HG03342 (cell line): ENCODE data around the gene GPS1.

ENCODE experiments used
- ATAC-seq: cut with Tn5 transposase; IDR thresholded peaks from one replicate; pipeline ENCODE4 v1.9.1; 2021; ENCODE audit warnings: mild to moderate bottlenecking, moderate library complexity; ENCODE audit not compliant: unreplicated experiment

Gene GPS1

DNA sequence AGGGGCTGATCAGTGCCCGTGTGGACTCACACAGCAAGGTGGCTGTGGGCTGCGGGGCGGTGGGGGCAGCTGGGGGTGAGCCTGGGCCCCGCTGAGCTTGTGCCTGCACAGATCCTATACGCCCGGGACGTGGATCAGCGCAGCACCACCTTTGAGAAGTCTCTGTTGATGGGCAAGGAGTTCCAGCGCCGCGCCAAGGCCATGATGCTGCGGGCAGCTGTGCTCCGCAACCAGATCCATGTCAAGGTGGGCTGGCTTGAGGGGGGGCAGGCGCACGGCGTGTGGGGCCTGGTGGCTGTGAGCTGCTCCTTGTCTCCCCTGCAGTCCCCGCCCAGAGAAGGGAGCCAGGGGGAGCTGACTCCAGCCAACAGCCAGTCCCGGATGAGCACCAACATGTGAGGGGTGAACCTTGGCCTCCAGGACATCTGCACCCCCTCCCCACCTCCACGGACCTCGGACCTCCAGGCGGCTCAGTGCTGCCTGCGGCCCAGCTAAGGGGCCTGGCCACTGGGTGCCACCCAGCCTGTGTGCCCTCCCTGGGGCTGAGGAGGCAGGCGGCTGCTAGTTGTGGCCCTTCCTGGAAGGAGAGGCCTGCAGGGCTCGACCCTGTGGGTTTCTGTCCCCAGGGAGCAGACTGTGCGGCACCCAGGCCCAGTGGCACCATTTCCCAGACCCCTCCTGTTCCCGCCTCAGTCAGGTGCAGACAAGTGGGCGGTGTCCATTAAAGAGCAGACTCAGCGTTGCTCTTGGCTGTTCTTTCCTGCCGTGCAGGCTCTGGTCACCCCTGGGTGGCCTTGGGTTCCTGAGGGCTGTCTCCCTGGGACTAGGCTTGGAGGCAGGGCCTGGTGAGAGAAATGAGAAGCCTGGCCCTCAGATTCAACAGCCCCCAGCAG is 5.3 kb downstream of the GPS1 start:
- no peak for ATAC-seq

DNA sequence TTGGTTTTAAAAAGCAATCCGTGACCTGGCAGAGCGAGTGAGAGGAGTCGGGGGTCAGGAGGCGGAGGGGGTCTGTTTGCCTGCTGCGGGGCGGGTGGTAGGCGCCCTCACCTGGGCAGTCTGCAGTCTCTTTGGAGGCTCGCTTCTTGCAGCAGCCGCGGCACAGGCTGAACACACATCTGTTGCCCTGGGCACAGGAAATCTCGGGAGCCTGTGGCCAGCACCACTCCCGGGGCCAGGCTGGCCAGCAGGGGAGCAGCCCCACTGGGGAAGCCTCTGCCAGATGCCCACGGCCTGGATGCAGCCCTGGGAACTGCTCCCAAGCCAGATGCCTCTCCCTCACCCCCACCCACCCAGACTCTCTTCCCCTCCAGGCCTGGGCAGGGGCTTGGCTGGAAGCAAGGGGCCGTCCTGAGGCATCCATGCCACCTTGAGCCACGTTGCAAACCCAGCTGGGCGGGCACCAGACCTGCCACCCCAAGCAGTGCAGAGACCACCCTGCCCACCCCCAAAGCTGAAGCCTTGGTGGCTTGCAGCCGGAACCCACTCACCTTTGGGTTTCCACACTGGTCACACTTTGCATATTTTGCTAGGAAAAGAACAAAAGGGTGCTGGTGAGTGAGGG is 6.6 kb downstream of the GPS1 start:
- ATAC-seq, result no peak

DNA sequence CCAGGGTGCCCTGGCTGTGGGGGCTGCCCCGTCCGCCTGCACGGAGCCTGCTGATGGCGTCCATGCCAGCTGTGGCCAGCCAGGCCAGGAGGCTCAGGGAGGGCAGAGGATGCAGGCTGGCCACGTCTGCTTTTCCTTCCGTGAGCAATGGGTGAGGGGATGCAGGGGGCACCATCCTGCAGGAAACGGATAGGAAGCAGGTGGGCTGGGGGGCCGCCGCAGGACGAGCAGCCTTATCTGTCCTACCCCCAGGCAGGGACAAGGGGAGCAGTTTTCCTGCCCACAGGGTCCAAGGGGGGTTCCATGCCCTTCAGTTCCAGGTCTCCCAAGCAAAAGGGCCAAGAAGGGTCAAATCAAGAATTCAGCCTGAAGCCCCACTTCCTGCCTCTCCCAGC is 7.2 kb downstream of the GPS1 start:
- ATAC-seq, result no peak

DNA sequence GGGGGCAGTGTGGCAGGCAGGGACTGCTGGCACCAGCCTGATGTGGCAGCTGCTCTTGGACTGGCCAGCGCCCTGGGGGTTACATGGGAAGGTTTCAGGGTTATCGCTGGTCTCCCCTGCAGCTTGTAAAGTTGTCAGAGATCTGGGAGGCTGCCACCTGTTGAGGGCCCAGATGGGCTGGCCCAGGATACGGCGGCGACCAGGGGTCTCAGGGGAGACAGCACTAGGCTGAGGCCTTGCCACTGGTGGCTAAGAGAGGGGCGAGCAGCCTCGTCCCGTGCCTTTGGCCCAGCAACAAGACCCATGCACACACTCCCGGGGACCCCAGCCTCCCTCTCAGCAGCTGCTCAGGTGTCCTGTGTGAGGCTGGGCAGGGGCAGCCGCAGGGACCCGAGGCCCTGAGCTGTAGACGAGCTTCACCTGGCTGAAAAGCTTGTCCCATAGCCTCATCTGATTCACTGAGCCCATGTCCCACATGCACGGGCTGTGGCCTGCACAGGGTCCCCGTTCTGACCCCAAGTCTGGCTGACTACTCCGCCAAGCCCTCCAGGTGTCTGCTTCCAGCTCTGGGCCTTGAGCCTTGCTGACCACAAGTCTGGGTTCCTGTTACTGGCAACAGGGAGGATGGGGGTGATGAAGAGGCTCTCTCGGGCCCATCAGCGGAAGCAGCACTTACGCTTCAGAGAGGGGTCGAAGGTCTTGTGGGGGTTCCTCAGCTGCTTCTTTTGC is 7.7 kb downstream of the GPS1 start:
- ATAC-seq, result no peak

DNA sequence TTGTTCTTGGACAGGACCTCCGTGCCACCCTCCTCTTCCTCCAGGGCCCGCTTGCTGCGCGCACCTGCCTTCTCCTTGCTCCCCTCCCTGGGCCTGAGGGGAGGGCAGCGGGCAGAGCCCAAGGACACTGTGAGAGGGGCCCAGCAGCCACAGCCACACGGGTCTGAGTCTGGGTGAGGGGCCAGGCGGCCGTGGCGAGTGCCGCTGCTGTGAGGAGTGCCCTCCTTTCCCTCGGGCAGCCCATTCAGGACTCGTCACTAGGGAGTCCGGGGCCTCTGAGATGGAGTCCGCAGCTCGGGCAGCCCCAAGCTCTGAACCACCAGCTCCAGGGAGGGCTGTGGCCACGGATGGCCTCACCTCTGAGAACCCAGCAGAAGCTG is 8.3 kb downstream of the GPS1 start:
- no peak for ATAC-seq

DNA sequence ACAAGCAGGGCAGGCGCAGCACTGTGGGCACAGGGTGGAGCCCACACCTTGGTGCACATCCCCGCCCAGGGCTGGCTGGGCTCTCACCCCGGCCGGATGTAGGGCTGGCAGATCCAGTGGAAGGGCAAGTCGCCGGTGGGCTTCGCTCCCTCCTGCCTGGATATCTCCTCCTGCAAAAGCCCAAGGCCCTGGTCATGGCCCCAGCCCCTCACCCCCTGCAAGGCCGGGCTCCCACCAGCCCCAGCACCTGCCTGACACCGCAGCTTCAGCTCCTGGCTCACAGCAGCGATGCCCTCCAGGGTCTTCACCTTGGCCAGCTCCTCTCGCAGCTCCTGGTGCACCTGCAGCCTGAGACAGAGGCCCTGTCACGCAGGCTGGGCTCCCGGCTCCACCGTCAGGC is 8.9 kb downstream of the GPS1 start:
- no peak for ATAC-seq

DNA sequence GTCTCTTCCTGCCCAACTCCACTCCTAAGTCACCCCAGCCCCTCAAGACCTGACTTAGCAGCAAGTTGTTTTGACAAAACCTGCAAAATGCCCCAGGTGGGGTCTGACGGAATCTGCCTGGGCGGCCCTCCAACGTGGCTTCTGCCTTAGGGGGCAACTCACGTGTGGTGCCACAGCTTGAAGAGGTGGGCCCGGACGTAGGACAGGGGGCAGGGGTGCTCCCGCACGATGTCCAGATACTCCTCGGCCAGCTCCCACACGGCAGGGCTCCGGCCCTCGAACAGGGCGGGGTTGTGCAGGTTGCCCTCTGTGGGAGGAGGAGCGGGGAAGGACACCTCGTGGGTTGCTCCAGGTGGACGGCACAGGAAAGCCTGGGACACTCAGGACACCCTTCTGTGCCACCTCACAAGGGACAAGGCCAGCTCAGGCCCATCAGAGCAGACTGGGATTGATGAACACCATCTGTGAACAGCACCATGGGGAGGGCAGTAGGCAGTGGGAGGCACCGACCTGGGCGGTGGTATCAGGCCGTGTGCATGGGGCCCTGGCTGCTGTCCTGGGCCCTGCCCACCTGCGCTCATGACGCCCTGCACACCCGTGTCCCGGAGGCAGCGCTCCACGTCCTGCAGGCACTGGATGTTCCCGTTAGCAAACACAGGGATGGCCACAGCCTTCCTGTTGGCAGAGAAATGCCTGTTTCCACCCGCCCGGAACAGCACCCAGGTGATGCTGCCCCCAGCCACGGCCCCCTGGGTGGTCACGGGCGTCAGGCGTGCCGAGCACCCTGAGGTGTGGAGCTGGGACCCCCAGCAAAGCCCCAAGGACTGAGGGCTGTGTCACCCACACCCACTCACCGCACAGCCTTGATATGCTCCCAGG is 9.6 kb downstream of the GPS1 start:
- ATAC-seq, result no peak

DNA sequence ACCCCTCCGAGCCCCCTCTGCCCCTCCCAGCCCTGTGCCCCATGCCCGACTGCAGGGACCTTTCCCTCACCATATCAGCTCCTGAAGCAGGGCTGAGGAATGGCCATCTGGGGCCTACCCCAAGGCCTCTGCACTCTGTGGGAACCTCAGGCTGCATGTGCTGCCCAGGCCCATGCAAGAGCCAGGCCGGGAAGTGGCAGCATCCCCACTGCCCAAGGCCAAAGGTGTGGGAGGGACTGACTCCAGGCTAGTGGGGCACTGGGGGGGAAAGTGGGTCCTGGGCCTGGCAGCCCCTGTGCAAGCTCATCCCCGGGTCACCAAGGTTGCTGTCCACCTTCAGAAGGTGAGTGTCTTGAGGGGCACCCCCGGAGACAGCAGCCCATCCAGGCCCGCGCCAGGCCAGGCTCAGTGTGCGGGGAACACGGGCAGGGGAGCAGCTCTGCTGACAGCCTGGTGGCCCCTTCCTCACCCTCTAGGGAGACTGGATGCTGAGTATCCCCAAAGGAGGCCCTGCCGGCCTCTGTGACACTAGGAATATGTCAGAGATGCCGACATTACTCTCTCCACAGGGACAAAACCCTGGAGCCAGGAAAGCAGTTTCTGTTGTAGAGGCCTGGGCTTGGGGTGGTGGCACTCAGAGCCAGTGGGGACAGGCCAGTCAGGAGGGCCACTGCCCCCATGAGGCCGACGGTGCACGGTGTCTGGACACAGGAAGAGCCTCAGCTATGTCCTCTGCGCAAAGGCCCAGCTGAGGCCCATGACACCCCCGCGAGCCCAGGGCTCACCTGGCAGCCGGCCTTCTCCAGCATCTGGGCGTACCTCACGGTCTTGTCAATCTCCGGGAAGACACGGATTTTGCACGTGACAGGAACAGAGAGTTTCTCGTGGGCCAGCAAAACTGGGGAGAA is 10.6 kb downstream of the GPS1 start:
- ATAC-seq, result no peak

DNA sequence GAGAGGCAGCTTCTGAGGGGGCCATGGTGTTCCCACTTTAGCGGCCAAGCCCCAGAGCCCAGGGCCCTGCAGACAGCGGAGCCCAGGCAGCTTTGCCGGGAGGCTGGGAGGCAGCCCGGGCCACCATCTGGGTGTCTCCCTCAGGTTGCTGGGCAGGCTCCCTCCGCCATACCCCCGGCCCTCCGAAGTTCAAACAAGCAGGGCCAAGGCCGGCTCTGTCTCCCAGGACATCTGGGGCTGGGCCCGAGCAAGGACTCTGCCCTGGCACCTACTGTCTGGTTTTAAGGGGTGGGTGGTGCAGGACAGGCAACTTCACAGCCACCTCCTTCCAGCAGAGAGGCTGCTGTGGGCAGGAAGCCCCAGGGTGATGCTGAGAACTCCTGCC is 11.3 kb downstream of the GPS1 start:
- ATAC-seq, result no peak

DNA sequence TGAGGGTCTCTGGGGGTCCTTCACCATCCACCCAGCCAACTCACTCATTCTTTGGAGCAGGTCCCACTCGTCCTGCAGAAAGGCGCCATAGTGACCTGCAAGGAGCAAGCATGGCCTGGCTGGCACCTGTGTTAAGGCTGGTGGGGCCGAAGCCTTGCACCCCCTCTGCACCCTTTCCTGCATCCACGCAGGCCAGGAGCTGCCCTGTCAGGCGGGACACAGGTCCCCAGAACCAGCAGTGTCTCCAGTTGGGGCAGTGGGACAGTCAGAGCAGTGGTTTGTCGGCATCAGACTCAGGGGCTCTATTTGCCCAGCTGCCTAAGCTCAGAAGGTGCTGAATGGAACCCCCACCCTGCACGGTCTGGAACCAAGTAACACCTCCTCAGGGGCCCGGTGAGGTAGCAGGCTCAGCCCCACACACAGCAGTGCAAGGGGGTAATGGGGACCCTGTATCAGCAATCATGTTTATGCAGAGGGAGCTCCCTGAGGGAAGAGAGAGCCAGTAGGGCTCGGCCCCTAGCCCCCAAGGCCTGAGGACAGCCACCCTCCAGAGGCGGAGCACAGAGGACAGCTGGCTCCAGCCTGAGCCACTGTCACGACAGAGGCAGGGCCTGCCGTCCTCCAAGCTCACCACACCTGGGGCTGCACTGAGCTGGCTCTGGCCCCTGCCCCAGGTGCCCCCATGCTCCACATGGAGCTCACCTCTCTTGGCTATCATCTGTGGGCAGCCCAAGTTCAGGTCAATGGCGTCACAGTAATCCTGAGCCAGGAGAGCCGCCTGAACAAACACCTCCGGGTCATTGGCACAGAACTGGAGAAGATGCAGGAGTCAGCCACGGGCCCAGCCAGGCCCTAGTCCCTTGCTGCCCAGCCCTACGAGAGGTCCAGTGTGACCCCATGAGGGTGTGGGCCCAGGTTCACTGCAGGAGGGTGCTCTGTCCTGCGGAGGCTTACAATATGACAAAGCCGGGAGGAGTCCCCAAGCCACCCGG is 12.0 kb downstream of the GPS1 start:
- ATAC-seq, result no peak

- no peak for ATAC-seq
These were observed 12.9 kb downstream of the GPS1 start for GRCh38 chr17:82064433-82065192.

DNA sequence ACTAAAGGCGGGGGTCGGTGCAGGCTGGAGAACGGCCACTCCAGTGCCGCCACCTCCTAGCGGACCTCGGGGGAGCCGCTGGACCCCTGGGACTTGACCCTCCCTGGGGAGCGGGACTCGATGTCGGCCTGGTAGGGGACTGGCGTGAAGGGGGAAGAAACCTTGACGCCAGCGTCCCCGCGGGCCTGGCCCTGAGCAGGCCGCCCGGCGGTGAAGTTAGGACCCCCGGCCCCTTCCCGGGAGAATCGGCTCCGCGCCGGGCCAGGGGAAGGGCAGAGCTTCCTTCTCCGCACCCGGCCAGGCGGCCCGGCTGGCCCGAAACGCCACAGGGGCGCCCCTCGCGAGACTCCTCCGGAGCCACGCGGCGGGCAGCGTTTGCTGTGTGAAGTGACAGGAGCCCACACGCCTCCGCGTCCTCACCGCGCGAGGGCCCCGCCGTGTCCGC is 13.5 kb downstream of the GPS1 start:
- peak; percentile 31 for ATAC-seq

GRCh38 chr17:82065638-82066303 is 14.1 kb downstream of the GPS1 start, which contains the start of gene DUS1L:
Gene DUS1L (minus strand): TSS chr17:82065804. CDS start chr17:82065059, 745 bp downstream.
- ATAC-seq, result peak; percentile 64

DNA sequence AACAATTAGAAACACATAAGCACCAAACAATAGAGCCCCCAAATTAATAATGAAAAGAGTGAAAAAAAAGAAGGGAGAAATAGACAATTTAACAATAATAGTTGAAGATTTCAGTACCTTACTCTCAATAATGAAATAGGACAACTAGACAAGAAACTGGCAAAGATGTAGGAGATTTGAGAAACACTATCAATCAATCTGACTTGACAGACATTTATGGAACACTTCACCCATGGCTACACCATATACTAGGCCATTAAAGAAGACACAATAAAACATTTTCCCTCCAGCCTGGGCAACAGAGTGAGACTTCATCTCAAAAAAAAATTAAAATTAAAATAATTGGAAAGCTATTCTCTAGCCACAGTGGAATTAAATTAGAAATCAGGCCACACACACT is 18.9 kb downstream of the GPS1 start:
- no peak for ATAC-seq

- no peak for ATAC-seq
These were observed 21.1 kb downstream of the GPS1 start for GRCh38 chr17:82072827-82073226.

DNA sequence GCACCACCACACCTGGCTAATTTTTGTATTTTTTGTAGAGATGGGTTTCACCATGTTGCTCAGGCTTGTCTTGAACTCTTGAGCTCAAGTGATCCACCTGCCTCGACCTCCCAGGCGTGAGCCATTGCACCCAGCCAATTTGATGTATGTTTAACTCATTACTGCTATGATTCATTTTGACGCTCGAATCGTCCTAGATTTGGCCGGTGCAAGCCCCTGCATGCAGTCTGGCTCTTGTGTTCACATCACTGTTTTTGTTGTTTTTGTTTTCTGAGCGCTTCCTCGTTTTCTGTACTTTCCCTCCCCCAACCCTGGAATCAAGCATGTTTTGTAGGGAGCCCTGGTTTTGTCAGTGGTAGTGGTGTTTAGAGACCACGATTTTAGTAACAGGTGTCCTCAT is 21.7 kb downstream of the GPS1 start:
- no peak for ATAC-seq
